H1 (cell line): ENCODE data around the gene PITX3. TPM values are rescaled to one million over a fixed set of nuclear protein-coding genes. Genes with fewer than 3 reads are reported as not detected.

Experiments used
- CTCF ChIA-PET: fragments of 300-600 bp; sonication (Branson Sonifier 250); formaldehyde crosslinking; loops from one replicate; lab custom pipeline; 2021; ENCODE audit not compliant: partially characterized antibody; lab: Charles Lee
- POLR2A ChIA-PET: fragments of 300-600 bp; sonication (Branson Sonifier 250); formaldehyde crosslinking; loops from one replicate; lab custom pipeline; 2021; ENCODE audit warnings: inconsistent platforms; ENCODE audit not compliant: partially characterized antibody; lab: Charles Lee
- DNase-seq, 2 experiments: peaks; one replicate each; pipeline versions ENCODE4 v3.0.0 to v3.0.0-alpha.2; 2010 to 2022; ENCODE audit warnings: low spot score in 2 of 2, low read depth in 1 of 2, mixed read lengths in 1 of 2
- FAIRE-seq: peaks from 2 replicates; lab custom pipeline; 2011; peaks lifted over from hg19 to GRCh38; lab: Jason Lieb, UNC
- H2AFZ ChIP-seq: 2 replicates; pipeline ENCODE4 v1.8.1; 2012; ENCODE audit warnings: low read length, inconsistent platforms
- H2AK5ac ChIP-seq: 2 replicates; pipeline ENCODE4 v1.6.1; 2013; ENCODE audit warnings: low read depth, low read length
- H2BK120ac ChIP-seq: replicated peaks from 2 replicates; pipeline ENCODE3; 2013; ENCODE audit warnings: low read depth, low read length, inconsistent platforms
- H2BK12ac ChIP-seq: 2 replicates; pipeline ENCODE4 v1.6.1; 2013; ENCODE audit warnings: low read depth, low read length
- H2BK15ac ChIP-seq: 2 replicates; pipeline ENCODE4 v1.6.1; 2013; ENCODE audit warnings: low read length
- H2BK20ac ChIP-seq: 2 replicates; pipeline ENCODE4 v1.6.1; 2013; ENCODE audit warnings: low read length
- H2BK5ac ChIP-seq: 2 replicates; pipeline ENCODE4 v1.6.1; 2013; ENCODE audit warnings: low read depth, low read length
- H3K14ac ChIP-seq: 2 replicates; pipeline ENCODE4 v1.6.1; 2013; ENCODE audit warnings: inconsistent platforms; ENCODE audit not compliant: insufficient read length
- H3K18ac ChIP-seq: 2 replicates; pipeline ENCODE4 v1.6.1; 2013; ENCODE audit warnings: low read length; ENCODE audit errors: extremely low read depth
- H3K23ac ChIP-seq: 2 replicates; pipeline ENCODE4 v1.6.1; 2013; ENCODE audit warnings: inconsistent platforms; ENCODE audit not compliant: insufficient read length
- H3K23me2 ChIP-seq: 2 replicates; pipeline ENCODE4 v1.6.1; 2013; ENCODE audit warnings: low read depth, low read length
- H3K27ac ChIP-seq: 2 replicates; pipeline ENCODE4 v1.6.1; 2011; ENCODE audit warnings: low read depth, low read length, inconsistent platforms
- H3K27me3 ChIP-seq, 4 experiments: replicated peaks in 1 of 4; 1 replicate in 1 of 4; 2 replicates in 3 of 4; pipeline versions ENCODE4 v1.6.1 to v1.8.1; 2011 to 2013; ENCODE audit warnings: low read length in 3 of 4, mild to moderate bottlenecking in 3 of 4, inconsistent platforms in 2 of 4, mixed read lengths in 2 of 4, moderate library complexity in 1 of 4; ENCODE audit not compliant: control insufficient read depth in 3 of 4, insufficient read depth in 3 of 4; ENCODE audit errors: extremely low read depth in 1 of 4
- H3K36me3 ChIP-seq, 4 experiments: 2 replicates each; pipeline versions ENCODE4 v1.6.1 to v1.8.1; 2011 to 2013; ENCODE audit warnings: mild to moderate bottlenecking in 4 of 4, low read length in 3 of 4, moderate library complexity in 2 of 4, control low read depth in 1 of 4, inconsistent platforms in 1 of 4; ENCODE audit not compliant: insufficient read depth in 4 of 4, control insufficient read depth in 2 of 4
- H3K4ac ChIP-seq: replicated peaks from 2 replicates; pipeline ENCODE3; 2013; ENCODE audit warnings: low read length, low read depth, mixed read lengths, inconsistent platforms; ENCODE audit not compliant: insufficient read length
- H3K4me1 ChIP-seq, 4 experiments: replicated peaks in 1 of 4; 1 replicate in 1 of 4; 2 replicates in 3 of 4; pipeline versions ENCODE4 v1.6.1 to v1.8.1; 2011 to 2013; ENCODE audit warnings: low read length in 3 of 4, inconsistent platforms in 2 of 4, mixed read lengths in 1 of 4; ENCODE audit not compliant: insufficient read depth in 4 of 4, control insufficient read depth in 3 of 4
- H3K4me2 ChIP-seq, 2 experiments: 2 replicates each; pipeline versions ENCODE4 v1.6.1 to v1.8.1; 2011 to 2013; ENCODE audit warnings: low read depth in 2 of 2, low read length in 2 of 2, control low read depth in 1 of 2, inconsistent platforms in 1 of 2, mild to moderate bottlenecking in 1 of 2; ENCODE audit not compliant: insufficient read depth in 1 of 2
- H3K4me3 ChIP-seq, 4 experiments: fragments of 200-600, 300-600 bp in 1 of 4; sonication (generic), shearing (Covaris generic), sonication (Bioruptor Twin) in 1 of 4; 2 replicates each; pipeline versions ENCODE4 v1.5.1 to v1.8.1; 2011 to 2016; ENCODE audit warnings: low read length in 4 of 4, low read depth in 3 of 4, control low read depth in 2 of 4, inconsistent platforms in 2 of 4, mild to moderate bottlenecking in 2 of 4, mixed read lengths in 1 of 4, moderate library complexity in 1 of 4; ENCODE audit not compliant: insufficient read depth in 2 of 4; ENCODE audit errors: extremely low read depth in 1 of 4
- H3K56ac ChIP-seq: replicated peaks from 2 replicates; pipeline ENCODE3; 2013; ENCODE audit warnings: low read depth, mild to moderate bottlenecking, mixed read lengths, low read length, inconsistent platforms; ENCODE audit not compliant: insufficient read length
- H3K79me1 ChIP-seq: 2 replicates; pipeline ENCODE4 v1.6.1; 2013; ENCODE audit warnings: low read depth, low read length, control low read depth
- H3K79me2 ChIP-seq, 2 experiments: 2 replicates each; pipeline versions ENCODE4 v1.6.1 to v1.8.1; 2012 to 2013; ENCODE audit warnings: low read length in 2 of 2, mild to moderate bottlenecking in 2 of 2, inconsistent platforms in 1 of 2; ENCODE audit not compliant: insufficient read depth in 2 of 2, control insufficient read depth in 1 of 2
- H3K9ac ChIP-seq, 4 experiments: replicated peaks in 1 of 4; 1 replicate in 1 of 4; 2 replicates in 3 of 4; pipeline versions ENCODE4 v1.6.1 to v1.8.1; 2011 to 2013; ENCODE audit warnings: low read depth in 3 of 4, low read length in 3 of 4, control low read depth in 2 of 4, mild to moderate bottlenecking in 2 of 4, moderate library complexity in 2 of 4, inconsistent platforms in 1 of 4; ENCODE audit errors: extremely low read depth in 1 of 4
- H3K9me3 ChIP-seq, 2 experiments: 2 replicates each; pipeline versions ENCODE4 v1.6.1 to v1.8.1; 2012 to 2013; ENCODE audit warnings: mild to moderate bottlenecking in 2 of 2, moderate library complexity in 2 of 2, control low read depth in 1 of 2, inconsistent platforms in 1 of 2, low read depth in 1 of 2, low read length in 1 of 2, mixed read lengths in 1 of 2; ENCODE audit not compliant: insufficient read depth in 2 of 2
- H4K20me1 ChIP-seq, 2 experiments: replicated peaks in 1 of 2; 2 replicates each; pipeline versions ENCODE3 to v1.8.1; 2011 to 2013; ENCODE audit warnings: inconsistent platforms in 2 of 2, low read length in 2 of 2, mild to moderate bottlenecking in 1 of 2; ENCODE audit not compliant: insufficient read depth in 2 of 2, control insufficient read depth in 1 of 2
- H4K5ac ChIP-seq: 2 replicates; pipeline ENCODE4 v1.6.1; 2013; ENCODE audit warnings: low read length, low read depth, mixed read lengths, inconsistent platforms; ENCODE audit not compliant: insufficient read length
- H4K8ac ChIP-seq: 2 replicates; pipeline ENCODE4 v1.8.0; 2013; ENCODE audit warnings: mild to moderate bottlenecking, moderate library complexity, low read length, inconsistent platforms; ENCODE audit not compliant: insufficient read depth; ENCODE audit errors: extremely low read depth
- H4K91ac ChIP-seq: replicated peaks from 2 replicates; pipeline ENCODE3; 2013; ENCODE audit warnings: low read length, mixed read lengths, inconsistent platforms; ENCODE audit not compliant: insufficient read length
- GTF2F1 ChIP-seq: IDR thresholded peaks from 2 replicates; pipeline ENCODE4 v1.6.1; 2012; ENCODE audit warnings: low read depth, low read length, improper control_type of control experiment, borderline replicate concordance
- KDM5A ChIP-seq: fragments of 200-600 bp; IDR thresholded peaks from 2 replicates; pipeline ENCODE4 v1.7.1; 2012; ENCODE audit warnings: mild to moderate bottlenecking, low read length, inconsistent platforms, mixed read lengths
- POLR2A ChIP-seq, 2 experiments: IDR thresholded peaks; 1 replicate in 1 of 2; 2 replicates in 1 of 2; pipeline ENCODE4 v1.6.1; 2011; ENCODE audit warnings: low read depth in 2 of 2, low read length in 2 of 2, mild to moderate bottlenecking in 2 of 2; ENCODE audit errors: control extremely low read depth in 1 of 2
- POU5F1 ChIP-seq: IDR thresholded peaks from 2 replicates; pipeline ENCODE4 v1.6.1; 2011; ENCODE audit warnings: low read depth, mild to moderate bottlenecking, low read length, moderate library complexity
- RBBP5 ChIP-seq: IDR thresholded peaks from 2 replicates; pipeline ENCODE4 v1.7.1; 2012; ENCODE audit warnings: low read depth, mild to moderate bottlenecking, inconsistent platforms, low read length, moderate library complexity, borderline replicate concordance
- SAP30 ChIP-seq: fragments of 300-600 bp; sonication (generic); IDR thresholded peaks from 2 replicates; pipeline ENCODE4 v1.7.1; 2012; ENCODE audit warnings: low read length, moderate library complexity, mild to moderate bottlenecking, inconsistent platforms; ENCODE audit not compliant: insufficient read depth, insufficient replicate concordance
- SIRT6 ChIP-seq: IDR thresholded peaks from one replicate; pipeline ENCODE4 v1.7.1; 2012; ENCODE audit warnings: low read length, inconsistent platforms
- SP1 ChIP-seq: IDR thresholded peaks from 2 replicates; pipeline ENCODE4 v1.6.1; 2011; ENCODE audit warnings: low read depth, low read length
- SP4 ChIP-seq: IDR thresholded peaks from 2 replicates; pipeline ENCODE4 v1.6.1; 2012; ENCODE audit warnings: low read length, inconsistent platforms
- YY1 ChIP-seq: IDR thresholded peaks from 2 replicates; pipeline ENCODE4 v1.6.1; 2011; ENCODE audit warnings: low read depth, mild to moderate bottlenecking, low read length
- WGBS, 2 experiments: shearing (Covaris generic) in 1 of 2; methylation state at CpG; one replicate each; pipeline versions ENCODE4 v1.1.6 to v1.1.7; 2013 to 2015; ENCODE audit warnings: low lambda C conversion rate in 2 of 2, mixed read lengths in 2 of 2, inconsistent platforms in 1 of 2, low coverage in 1 of 2, missing lambda C conversion rate in 1 of 2; ENCODE audit not compliant: insufficient replicate concordance in 2 of 2, insufficient coverage in 1 of 2, insufficient read length in 1 of 2; ENCODE audit errors: extremely low coverage in 1 of 2, missing lambda C conversion rate in 1 of 2; 5-methylcytosine and 5-hydroxymethylcytosine counted together
- polyA plus RNA-seq, 7 experiments: library from polyadenylated mRNA; depleted of rRNA in 3 of 7; stranded (reverse) in 5 of 7; unstranded in 2 of 7; fragments of >200 nt in 5 of 7; fragments of 200-250 nt in 2 of 7; gene quantifications; 1 replicate in 5 of 7; 2 replicates in 1 of 7; 4 replicates in 1 of 7; pipeline versions ENCODE4 v1.2.1 to v1.2.3, GENCODE V29; 2011 to 2013; ENCODE audit warnings: missing spikeins in 2 of 7, mixed read lengths in 2 of 7
- total RNA-seq: library from RNA; stranded (reverse); fragmentation: NEBNext Ultra II Directional; extraction: Animal tissue kit (Norgen Biotek cat#: 25700); gene quantifications from 2 replicates; pipeline ENCODE4 v1.2.1, GENCODE V29; 2021
- TF ChIP-seq, protein P1 (sequence below): IDR thresholded peaks from 2 replicates; pipeline ENCODE4 v1.6.1; 2012; ENCODE audit warnings: inconsistent platforms
- TF ChIP-seq, protein P2 (sequence below): IDR thresholded peaks from 2 replicates; pipeline ENCODE4 v1.6.1; 2012; ENCODE audit warnings: low read length, inconsistent platforms

The PITX3 gene
- total and polyA plus RNA-seq, 2 of the 8 experiments (the other 6 are each of a cell fraction or from before 2014, with no cell fraction given), result 0.18 to 0.41 TPM

- H4K5ac ChIP-seq, result no peak overlapping the region
- DNase-seq (no peak), FAIRE-seq (no peak)
- no peak overlapping the region for H3K14ac ChIP-seq
- H3K18ac ChIP-seq, result no peak overlapping the region
- H3K79me1 ChIP-seq, result no peaks in the 10 kb centered on the region; the same call in 1 of the 2 replicates
- no peak overlapping the region for H3K4me2 ChIP-seq
- no peak overlapping the region for H3K23ac ChIP-seq
- no peaks in the 10 kb centered on the region for H4K20me1 ChIP-seq
- H3K56ac ChIP-seq, result no peak overlapping the region
- no peaks in the 10 kb centered on the region for H3K79me2 ChIP-seq
- H4K8ac ChIP-seq, result no peak overlapping the region
- H2AFZ ChIP-seq, result no peak overlapping the region
- no peak overlapping the region for H2BK15ac ChIP-seq
- ChIA-PET CTCF (no interaction called here), POLR2A (no interaction called here)
- H3K9ac ChIP-seq, result no peak overlapping the region
- H4K91ac ChIP-seq, result no peak overlapping the region
- H2BK120ac ChIP-seq, result no peak overlapping the region
- H2AK5ac ChIP-seq, result no peak overlapping the region
- H3K36me3 ChIP-seq, result no peaks in the 10 kb centered on the region
- no peaks in the 10 kb centered on the region for H3K4me1 ChIP-seq
- H2BK12ac ChIP-seq, result no peak overlapping the region
- H2BK20ac ChIP-seq, result no peak overlapping the region
- H3K27me3 ChIP-seq, result peaks cover 0 to 2% (median 0%) of the 10 kb centered on the region in 4 experiments; a peak in 2 of 7 replicates
- peaks cover 11 to 21% of the 10 kb centered on the region in 2 experiments for H3K9me3 ChIP-seq
- H3K4me3 ChIP-seq, result no peak overlapping the region
- no peak for TF ChIP-seq POU5F1
- no peak for TF ChIP-seq SP4
- TF ChIP-seq KDM5A, result no peak
- TF ChIP-seq, protein P1, sequence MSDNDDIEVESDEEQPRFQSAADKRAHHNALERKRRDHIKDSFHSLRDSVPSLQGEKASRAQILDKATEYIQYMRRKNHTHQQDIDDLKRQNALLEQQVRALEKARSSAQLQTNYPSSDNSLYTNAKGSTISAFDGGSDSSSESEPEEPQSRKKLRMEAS, result no peak
- TF ChIP-seq YY1, result no peak
- TF ChIP-seq RBBP5, result no peak
- TF ChIP-seq SAP30, result no peak
- no peak for TF ChIP-seq SP1
- TF ChIP-seq, protein P2, sequence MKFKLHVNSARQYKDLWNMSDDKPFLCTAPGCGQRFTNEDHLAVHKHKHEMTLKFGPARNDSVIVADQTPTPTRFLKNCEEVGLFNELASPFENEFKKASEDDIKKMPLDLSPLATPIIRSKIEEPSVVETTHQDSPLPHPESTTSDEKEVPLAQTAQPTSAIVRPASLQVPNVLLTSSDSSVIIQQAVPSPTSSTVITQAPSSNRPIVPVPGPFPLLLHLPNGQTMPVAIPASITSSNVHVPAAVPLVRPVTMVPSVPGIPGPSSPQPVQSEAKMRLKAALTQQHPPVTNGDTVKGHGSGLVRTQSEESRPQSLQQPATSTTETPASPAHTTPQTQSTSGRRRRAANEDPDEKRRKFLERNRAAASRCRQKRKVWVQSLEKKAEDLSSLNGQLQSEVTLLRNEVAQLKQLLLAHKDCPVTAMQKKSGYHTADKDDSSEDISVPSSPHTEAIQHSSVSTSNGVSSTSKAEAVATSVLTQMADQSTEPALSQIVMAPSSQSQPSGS, result no peak
- no peak for TF ChIP-seq POLR2A (IDR thresholded peaks at IDR 0.05; ENCODE audit: control extremely low read depth in 1 of 2, low read depth in 2 of 2, low read length in 2 of 2)
- TF ChIP-seq GTF2F1, result no peak
- TF ChIP-seq SIRT6, result no peak
- H3K4ac ChIP-seq, result no peak overlapping the region
- no peak overlapping the region for H2BK5ac ChIP-seq
- 54% methylated on average over 2 of the region's 2 CpGs; no CpG with 5 or more reads in 1 of the 2 experiments for WGBS, 2 experiments
- no peak overlapping the region for H3K27ac ChIP-seq
- no peaks in the 10 kb centered on the region for H3K23me2 ChIP-seq
Observed at GRCh38 chr10:102196893-102197292, 44.4 kb downstream of the PITX3 start.
